Dermis blood vessel endothelial cell (primary cell): Measurements from ENCODE around the gene PNPLA2. TPM values are rescaled to one million over a fixed set of nuclear protein-coding genes. Genes with fewer than 3 reads are reported as not detected.

Experiments
- DNase-seq: peaks from one replicate; pipeline ENCODE4 v3.0.0; 2010
- total RNA-seq: library from RNA; depleted of rRNA; stranded (reverse); fragments of >200 nt; gene quantifications from 2 replicates; pipeline ENCODE4 v1.2.3, GENCODE V29; 2014

The PNPLA2 gene
- total RNA-seq, 1 donor from 2014 or later: 41.4 TPM

DNA sequence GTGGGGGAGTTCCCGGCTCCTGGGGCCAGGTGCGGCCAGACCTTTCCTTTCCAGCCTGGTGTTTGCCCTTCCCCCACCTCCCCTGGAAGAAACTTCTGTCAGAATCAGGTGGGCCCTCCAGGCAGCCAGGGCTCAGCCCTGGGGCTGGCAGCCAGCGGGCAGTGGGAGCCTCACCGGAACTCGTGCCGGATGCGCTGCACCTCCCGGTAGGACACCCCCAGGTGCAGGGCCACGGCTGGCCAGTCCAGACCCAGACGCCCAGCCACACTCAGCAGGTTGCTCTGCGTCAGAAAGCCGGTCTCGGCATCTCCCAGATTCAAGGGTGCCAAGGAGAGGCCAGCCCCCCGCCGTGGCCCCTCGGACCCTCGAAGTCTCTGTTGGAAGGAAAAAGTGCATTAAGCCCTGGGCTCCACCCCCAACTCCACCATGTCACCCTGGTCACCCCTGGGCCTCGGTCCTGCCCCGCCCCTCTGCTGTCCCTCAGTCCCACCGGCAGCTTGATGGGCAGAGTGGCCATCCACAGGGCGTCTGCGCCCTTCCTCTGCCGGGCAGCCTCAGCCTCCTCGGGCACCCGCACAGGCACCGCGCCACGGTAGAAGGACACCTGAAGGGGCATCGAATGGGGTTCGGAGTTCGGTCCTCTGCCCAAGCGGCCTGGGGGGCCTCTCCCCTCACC is 18.9 kb upstream of the PNPLA2 start:
- DNase-seq: no peak

DNA sequence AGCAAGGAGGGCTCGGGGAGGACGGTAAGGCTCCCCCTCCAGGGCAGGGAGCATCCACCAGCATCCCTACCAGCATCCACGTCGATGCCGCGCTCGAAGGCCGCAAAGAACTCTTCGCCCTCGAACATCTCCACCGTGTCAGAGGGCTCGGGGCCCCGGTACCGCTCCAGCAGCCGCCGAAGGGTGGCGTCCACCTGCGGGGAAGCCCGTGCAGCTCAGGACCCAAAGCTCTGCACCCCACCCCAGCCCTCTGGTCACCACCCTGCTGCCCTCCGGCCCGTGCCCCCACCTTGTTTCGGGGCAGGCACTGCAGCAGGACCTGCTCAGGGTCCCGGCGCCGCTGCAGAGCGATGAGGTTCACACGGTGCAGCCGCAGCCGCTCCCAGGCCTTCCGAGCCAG is 18.2 kb upstream of the PNPLA2 start:
- DNase-seq: no peak

DNA sequence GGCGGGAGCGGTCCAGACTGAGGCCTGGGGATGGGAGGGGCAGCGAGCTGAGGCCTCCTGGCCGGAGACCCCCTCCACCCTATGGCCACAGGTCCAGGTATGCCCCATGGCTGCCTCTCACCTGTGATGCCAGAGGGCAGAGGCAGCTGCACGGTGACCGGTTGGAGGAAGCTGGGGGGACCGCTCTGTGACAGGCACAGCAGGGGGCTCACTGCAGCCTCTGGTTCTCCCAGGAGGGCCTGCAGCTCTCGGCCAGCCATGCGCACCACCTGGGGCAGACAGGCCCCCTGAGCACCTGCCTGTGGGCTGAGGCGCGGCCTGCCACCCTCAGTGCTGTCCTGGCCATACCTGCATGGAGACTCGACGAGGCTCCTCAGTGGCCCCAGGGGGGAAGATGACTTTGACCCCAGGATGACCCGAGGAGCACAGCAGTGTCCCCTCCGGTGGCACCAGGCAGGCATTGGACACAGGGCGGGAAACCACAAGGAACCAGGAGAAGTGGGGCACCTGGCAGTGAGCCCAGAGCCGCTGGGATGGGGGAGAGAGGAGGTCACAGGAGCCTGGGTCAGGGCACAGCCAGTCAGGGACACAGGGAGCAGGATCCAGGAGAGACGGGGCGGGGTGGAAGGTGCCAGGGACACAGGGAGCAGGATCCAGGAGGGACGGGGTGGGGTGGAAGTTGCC is 17.5 kb upstream of the PNPLA2 start:
- DNase-seq: no peak

DNA sequence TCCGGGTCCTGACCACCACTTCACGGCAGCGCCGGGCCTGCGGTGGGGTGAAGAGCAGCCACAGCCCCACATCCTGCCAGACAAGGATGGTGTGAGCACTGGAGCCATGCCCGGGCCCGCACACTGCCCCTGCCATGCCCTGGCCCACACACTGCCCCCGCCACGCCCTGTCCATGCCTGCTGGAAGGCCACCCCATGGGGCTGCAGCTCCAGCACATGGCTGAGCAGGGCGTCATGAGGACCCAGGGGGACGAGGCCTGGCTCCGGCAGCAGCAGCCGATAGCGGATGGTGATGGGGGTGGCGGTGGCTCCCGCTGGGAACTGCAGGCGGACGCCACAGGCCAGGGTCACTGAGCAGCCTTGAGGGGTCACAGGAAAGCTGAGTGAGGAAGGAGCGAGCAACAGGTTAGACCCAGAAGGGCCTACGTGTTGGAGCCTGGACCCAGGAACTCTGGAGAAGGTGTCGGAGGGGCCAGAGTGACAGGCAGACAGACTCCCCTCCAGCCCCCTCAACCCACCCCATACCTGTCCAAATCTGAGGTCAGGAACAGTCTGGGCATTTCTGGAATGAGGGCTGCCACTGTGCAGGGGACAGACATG is 16.6 kb upstream of the PNPLA2 start:
- DNase-seq: no peak

DNA sequence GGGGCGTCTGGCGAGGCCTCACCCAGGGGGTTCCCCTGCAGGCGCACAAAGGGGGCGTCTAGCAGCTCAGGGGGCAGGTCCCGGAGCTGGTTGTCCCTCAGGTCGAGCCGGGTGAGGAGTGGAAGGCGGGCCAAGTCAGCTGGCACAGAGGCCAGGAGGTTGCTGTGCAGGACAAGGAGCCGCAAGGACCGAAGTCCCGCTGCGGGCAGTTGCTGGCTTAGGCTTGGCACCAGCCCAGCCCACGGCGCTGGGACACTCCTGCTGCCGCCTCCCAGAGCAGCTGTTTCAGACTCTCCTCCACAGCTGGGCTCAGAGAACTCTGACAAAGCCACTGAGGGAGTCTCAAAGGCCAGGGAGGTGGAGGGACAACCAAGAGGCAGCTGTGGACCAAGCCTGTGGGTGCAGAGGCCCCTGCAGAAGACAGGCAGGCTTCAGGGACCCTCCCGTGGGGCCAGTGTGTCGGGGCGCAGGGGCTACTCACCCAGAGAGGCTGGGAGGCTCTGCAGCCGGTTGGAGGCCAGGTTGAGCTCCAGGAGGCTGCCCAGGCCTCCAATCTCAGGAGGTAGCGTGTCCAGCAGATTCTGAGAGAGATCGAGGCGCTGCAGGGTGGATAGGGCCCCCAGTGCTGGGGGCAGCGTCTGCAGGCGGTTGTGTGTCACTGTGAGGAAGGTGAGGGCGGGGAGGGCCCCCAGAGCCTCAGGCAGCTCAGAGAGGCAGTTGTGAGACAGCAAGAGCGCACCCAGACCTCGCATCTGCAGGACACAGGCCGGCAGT is 15.8 kb upstream of the PNPLA2 start:
- DNase-seq: no peak

DNA sequence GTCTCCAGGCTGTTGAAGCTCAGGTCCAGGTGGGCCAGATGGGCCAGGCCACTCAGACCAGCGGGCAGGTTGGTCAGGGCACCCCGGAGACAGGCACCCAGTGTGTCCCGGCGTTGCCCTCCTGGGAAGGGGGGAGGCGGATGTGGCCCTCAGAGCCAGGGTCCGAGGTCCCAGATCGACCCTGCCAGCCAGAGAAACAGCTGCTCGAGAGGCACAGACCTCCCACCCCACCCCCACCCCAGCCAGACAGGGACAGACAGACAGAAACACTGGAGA is 15.3 kb upstream of the PNPLA2 start:
- no peak for DNase-seq

DNA sequence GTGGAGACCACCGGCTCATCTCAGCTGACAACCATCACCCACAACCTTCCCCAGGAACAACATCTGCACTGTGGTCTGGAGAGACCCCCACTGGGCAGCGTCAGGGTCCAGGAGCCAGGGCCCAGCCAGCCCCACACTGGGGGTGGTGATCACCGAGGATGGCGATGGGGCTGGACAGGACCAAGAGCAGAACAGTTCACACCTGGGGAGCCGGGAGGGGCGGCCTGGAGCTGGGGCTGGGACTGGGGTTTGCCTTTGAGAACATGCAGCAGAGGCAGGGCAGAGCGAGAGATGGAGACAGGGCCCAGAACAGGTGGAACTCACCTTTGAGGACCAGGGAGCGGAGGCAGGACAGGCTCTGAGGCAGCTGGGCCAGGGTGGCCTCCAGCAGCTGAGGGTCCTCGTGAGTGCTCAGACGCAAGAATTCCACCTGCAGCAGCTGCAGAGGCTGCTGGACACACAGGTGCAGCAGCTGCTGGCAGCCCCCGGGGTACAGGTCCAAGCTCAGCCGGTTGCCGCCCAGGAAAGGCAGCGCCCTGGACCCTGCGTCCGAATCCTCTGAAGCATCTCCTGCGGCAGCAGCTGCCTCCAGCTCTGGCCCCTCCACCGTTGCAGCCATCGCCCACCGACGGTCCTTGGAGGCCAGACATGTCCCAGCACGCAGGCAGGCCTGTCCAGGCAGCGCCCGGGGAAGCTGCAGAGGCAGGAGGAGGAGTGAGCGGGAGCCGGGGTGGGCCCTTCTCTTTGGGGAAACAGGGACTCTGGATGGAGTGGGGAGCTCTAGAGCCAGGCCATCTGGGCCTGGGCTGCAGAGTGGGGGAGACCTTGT is 14.7 kb upstream of the PNPLA2 start:
- no peak for DNase-seq

DNA sequence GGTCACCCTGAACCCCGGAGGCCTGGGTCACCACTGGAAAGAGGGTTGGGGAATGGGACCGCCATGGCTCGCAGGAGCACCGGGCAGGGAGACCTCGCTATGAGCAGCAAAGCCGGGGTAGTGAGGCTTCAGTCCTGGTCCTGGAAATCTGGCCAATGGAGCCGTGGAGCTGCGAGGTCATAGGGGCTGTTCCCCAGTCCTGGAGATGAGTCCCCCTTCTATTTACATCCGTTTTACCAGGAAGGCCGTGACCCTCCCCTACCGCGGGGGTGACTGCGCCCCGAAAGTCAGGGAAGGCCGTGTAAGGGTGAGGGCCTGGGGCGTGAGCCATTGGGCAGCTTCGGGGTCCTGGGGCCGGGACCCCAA is 14.1 kb upstream of the PNPLA2 start:
- DNase-seq: no peak

DNA sequence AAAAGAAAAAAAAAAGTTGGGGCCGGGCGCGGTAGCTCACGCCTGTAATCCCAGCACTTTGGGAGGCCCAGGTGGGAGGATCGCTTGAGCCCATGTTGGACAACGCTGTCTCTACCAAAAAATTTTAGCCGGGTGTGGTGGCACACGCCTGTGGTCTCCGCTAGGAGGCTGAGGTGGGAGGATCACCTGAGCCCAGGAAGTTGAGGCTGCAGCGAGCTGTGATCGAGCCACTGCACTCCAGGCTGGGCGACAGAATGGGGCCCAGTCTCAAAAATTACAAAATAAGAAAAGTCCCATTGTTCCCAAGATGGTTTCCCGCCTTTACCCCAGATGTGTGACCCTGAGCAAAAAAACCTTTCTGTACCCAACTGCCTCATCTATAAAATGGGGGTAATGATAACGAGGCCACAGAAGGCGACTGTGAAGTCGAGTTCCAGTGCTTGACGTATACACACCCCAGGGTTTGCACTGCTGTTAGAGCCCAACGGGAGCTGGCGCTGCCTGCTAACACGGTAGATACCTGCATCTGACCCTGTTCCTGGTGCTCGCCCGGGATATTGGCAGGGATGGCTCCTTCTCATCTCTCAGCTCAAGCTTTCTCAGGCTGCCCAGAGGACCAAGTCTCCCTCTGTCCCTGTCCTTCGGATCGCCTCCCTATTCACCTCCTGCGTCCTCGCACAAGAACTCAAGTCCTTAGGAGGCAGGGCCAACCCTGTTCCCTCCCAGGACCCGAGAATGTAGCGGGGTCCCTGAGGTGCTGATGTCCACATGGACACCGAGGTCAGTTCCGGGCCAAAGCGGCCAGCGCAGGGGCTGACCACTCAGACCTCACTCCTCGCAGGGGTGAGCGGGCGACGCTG is 10.1 kb upstream of the PNPLA2 start:
- no peak for DNase-seq

DNA sequence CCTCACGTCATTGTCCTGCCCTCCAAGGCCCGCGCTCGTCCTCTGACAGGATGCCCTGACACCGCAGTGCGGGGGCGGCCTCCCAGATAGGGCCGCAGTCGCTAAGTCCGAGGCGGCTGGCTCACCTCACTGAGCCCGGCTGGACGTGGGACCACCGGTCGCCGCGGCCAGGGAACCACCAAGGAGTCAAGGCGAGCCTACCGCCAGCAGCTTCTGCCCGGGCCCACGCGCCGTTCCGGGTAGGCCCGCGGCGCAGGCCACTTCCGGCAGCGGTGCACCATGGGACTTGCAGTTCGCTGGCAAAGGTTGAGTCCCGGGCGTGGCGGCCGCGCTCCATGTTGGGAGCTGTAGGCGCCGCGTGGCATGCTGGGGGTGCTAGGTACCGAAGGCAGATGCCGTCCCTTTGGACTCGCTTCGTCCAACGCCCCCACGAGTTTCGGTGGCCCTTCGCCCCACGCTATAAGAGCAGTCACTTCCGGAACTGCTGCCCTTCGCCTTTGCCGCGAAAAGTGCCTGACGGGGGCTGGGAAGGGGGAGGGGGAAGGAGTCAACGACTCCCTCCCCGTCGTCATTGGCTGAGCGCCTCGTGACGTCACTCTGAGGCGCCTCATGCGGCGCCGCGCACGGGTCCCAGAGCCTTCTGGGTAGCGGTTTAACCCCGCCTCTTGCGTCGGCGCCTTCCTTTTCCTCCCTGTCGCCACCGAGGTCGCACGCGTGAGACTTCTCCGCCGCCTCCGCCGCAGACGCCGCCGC is 9.3 kb upstream of the PNPLA2 start, which contains the start of gene RPLP2:
Gene RPLP2, plus strand, starts transcription at position 681 of the 753 bp plus-strand sequence. CDS start 268 bp downstream, outside the sequence.
- peak; percentile 98 for DNase-seq

DNA sequence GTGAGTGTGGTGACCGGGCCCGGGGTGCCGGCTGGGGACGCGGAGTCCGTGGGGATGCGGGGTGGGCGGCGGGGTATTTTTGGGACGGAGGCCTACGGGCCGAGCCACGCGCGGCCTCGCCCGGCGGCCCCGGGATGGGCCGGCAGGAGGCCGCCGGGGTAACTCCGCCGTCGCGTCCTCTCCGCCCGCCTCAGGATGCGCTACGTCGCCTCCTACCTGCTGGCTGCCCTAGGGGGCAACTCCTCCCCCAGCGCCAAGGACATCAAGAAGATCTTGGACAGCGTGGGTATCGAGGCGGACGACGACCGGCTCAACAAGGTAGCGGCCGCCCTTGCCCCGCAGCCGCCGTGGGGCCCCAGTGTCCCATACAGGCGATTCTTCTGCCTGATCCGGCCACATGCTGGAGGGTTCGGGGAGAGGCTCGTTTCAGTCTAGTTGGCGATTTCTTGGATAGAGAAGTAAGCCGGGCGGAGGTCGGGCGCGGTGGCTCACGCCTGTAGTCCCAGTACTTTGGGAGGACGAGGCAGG is 8.6 kb upstream of the PNPLA2 start:
- DNase-seq: no peak

DNA sequence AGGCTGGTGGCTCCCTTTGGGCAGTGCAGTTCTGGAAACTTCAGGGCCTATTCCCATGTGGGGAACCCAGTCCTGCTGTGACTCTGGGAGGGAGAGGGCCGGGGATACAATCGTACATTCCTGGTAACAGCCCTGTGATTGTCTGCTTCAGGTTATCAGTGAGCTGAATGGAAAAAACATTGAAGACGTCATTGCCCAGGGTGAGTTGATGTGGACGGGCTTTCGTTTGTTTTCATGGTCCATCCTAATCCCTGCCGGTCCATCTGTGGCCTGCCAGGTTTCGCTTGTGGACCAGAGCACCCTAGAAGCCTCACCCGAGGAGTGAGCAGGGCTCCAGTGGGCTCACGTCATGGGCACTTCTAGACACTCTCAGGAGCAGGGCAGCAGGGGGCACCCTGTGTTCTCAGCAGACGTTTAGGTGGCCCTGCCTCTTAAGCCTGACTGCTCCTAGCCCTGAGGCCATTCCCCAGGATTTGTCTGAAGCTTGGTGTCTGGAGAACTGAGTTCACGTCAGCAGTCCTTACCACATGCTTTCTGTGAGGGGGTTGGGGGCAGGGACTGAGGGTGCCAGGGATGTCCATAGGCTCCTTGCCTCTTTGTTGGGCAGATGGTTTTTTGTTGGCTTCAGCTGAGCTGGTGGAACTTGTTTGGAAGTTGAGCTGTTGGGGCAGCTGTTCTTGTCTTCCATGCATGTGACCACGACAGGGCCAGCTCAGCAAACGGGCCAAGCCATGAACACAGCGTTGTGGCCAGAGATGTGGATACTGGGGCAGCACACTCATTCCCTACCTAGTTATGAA is 7.1 kb upstream of the PNPLA2 start:
- peak; percentile 61 for DNase-seq

DNA sequence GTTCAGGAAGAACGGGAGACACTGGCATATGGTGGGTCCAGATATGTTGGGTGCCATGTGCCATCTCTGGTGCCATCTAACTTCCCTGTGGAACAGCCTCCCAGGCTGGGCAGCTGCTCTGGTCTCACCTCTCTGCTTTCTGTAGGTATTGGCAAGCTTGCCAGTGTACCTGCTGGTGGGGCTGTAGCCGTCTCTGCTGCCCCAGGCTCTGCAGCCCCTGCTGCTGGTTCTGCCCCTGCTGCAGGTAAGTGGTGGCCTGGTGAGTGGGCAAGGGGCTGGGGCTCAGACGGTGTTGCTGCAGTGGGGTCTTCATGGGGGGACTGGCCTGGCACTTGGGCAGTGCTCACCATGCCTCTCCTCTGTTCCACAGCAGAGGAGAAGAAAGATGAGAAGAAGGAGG is 6.3 kb upstream of the PNPLA2 start:
- no peak for DNase-seq

DNA sequence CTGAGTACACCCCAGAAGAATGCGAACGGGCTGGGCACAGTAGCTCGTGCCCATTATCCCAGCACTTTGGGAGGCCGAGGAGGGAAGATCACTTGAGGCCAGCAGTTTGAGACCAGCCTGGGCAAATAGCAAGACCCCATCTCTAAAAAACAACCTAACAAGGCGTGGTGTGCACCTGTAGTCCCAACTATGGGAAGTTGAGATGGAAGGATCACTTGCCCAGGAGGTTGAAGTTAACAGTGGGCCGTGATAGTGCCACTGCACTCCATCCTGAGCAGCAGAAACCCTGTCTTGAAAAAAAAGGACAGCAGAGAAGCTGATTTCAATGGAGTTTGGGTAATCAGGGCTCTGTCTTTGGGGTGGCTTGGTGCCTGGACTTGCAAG is 5.7 kb upstream of the PNPLA2 start:
- no peak for DNase-seq

DNA sequence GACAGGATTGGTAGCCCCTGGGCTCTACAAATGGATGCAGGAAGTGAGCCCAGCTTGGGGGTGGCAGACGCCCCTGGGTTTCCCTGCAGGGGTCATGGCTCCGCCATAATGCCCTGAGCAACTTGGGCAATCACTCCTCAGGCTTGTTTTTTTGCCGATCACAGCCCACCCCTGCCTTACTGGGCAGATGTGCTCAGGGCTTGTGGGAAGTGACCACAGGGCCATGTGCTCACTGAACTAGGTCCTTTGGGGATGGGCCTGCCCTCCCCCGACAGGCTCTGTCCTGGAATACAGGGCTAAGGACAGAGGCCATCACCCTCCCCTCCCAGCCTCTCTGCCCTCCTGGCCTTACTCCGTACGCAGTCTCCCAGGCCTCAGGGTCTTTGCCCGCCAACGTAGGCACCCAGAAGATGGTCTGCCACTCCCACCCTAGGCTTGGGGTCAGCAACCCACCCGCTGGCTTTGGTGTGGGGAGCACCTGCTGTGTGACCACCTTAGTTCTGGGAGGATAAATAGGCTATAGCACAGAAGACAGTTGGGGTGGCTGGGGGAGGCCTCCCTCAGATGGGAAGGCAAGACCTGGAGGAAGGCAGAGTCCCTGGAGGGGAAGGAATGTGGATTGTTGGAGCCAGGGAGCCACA is 5.1 kb upstream of the PNPLA2 start:
- DNase-seq: no peak

DNA sequence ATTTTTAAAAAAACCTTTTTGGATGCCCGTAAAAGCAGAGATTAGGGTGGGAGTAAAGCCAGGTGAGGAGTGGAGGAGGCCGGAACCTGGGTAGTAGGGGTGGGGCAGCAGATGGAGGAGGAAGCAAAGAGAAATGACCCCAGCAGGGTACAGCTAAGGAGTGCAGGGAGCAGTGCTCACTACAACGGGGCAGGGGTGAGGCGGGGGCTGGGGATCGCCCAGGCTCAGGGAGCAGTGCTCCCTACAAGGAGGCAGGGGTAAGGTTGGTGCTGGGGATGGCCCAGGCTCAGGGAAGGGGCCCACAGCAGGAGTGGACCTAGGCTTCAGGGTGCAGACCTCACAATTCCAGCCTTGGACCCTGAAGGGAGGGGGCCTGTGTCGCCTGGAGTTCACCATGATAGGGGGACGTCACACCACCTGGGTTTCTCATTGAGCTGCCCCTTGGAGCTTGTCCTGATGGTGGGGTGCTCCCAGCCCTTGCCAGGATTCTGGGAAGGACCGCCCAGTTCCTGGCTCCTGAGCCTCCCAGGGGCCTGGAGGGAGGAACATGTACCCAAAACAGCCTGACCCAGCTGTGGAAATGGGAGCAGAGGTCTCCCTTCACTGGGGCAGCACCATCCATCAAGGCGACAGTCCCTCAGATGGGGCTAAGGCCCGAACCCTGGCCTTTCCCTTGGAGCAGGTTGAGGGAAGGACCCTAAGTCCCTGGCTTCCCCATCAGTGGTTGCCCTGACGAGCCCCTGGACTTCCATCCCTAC is 2.9 kb upstream of the PNPLA2 start:
- no peak for DNase-seq

DNA sequence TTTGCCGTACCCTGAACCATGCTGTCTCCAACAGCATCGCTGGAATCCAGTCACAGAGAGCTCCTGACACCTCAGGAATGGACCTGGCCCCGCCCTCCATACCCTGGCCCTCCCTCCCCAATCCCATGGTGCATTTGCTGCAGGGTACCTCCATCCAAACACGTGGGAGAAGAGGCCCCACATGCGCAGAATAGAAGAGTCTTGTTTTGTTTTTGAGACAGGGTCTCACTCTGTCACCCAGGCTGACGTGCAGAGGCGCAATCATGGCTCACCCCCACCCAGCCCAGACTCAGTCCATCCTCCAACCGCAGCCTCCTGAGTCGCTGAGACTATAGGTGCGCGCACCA is 2.3 kb upstream of the PNPLA2 start:
- DNase-seq: no peak

DNA sequence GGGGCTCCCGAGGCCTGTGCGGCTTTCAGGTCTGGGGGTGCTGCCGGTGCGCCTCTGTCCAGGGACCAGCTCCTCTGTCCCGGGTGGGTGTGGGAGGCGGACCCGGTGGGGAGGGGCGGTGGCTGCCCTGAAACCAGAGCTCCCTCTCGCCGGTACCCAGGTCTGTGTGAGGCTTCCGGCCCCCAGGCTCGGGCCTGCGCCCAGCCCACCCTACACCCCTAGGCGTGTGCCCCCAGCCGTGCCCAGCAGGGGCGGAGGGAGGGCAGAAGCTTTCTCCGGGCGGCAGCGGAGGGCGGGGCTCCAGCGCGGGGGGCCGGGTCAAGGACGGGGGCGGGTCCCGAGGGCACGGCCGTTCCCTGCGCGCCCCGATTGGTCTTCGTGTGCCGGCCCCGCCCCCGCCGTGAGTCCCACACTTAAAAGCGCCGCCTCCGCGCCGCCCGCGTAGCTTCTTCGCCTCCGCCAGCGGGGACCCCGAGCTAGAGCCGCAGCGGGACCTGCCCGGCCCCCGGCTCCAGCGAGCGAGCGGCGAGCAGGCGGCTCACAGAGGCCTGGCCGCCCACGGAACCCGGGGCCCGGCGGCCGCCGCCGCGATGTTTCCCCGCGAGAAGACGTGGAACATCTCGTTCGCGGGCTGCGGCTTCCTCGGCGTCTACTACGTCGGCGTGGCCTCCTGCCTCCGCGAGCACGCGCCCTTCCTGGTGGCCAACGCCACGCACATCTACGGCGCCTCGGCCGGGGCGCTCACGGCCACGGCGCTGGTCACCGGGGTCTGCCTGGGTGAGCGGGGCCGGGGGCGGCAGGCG is 616 bp downstream of the PNPLA2 start:
- peak; percentile 91 for DNase-seq
